Activated effector memory CD4-positive, alpha-beta T cell treated with anti-CD3 and anti-CD28 coated beads, Interleukin-2, amount 50 U/mL, for 16 hours (primary cell): ENCODE measurements around the gene ADAMTS13.

Experiments
- DNase-seq: peaks from one replicate; pipeline ENCODE4 v3.0.0-alpha.2; 2020

The ADAMTS13 gene

DNA sequence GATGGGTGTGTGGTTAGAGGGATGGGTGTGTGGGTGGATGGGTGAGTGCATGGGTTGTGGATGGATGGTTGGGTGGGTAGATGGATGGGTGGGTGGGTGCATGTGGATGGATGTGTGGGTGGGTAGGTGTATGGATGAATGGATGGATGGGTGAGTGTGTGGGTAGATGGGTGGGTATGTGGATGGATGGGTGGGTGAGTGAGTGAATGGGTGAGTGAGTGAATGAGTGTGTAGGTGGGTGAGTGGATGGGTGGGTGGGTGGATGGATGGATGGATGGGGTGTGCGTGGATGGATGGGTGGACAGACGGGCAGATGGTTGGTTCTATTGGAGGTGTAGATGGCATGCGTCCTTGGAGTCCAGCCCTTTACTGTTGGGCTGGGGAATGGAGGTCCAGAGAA lies 28.8 kb upstream of the ADAMTS13 start:
- no peak for DNase-seq

DNA sequence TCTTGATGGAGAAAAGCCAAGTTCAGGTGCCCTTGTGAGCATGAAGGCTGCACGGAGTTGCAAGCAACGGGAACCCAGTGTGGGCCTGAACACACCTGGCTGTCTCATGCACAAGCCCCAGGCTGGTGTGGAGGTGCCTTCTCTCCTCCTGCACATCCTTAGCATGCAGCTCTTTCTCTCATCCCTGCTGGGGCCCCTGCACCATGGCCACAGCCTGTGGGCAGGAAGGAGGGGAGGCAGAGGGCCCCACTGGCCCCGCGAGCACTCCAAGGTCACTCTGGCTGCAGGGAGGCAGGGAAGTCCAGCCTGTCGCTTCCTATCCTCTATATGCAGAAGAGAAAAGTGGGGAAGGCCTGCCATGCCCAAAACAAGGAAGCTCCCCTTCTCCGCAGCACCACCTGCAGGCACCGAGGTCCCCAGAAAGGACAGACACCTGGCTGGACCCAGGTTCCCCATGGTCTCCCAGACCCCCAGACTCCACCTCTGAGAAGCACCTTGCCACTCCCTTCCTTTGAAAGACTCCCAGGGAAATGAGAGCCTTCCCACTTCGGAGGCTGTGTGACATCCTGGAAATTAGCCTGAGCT lies 27.4 kb upstream of the ADAMTS13 start:
- no peak for DNase-seq

DNA sequence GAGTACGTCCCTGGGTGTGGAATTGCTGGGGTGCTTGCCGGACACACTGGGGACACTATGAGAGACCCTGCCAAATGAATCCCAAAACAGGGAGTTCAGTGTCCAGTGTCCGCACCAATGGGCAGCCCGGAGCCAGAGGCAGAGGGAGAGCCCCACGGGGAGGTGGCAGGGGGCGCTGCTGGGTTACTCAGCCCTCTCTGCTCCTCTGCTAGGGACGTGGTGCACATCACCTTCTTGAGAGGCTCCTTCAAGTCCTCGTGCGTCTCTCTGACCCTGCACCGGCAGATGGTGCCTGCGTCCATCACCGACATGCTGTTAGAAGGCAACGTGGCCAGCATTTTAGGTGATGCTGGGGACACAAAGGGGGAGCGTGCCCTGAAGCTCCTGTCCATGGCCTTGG lies 25.2 kb upstream of the ADAMTS13 start:
- DNase-seq: no peak

DNA sequence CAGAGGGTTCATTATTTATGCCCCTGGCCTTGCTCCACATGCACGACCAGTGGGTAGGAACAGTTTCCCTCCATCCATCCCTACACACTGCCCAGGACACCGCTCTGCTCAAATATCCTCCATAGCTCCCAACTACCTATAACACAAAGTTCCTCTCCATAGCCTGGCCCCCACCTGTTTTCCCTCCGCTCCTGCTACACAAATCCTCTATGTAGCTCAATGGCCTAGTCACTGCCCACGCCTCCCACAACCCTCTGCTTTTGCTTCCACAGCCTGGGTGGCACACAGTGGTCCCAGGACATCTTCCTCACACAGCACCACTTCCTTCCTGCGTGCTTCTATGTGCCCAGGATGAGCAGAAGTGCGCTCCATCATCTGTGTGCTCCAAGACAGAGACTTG lies 24.8 kb upstream of the ADAMTS13 start:
- no peak for DNase-seq

DNA sequence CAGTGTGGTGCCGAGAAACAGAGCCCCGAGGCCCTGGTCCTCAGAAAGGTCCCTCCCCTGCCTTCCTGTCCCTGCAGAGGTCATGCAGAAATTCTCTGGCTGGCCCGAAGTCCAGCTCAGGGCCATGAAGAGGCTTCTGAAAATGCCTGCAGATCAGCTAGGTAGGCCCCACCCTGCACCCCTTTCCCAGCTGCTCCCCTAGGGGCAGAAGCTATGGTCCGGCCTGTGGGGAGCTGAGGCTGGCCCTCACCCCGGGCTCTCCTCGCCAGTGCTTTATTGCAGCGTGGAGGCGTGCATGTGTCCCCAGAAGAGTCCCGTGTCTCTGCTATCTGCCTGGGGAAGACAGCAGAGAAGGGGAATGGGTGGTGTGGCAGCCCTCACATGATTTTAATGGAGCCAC lies 24.3 kb upstream of the ADAMTS13 start:
- no peak for DNase-seq

DNA sequence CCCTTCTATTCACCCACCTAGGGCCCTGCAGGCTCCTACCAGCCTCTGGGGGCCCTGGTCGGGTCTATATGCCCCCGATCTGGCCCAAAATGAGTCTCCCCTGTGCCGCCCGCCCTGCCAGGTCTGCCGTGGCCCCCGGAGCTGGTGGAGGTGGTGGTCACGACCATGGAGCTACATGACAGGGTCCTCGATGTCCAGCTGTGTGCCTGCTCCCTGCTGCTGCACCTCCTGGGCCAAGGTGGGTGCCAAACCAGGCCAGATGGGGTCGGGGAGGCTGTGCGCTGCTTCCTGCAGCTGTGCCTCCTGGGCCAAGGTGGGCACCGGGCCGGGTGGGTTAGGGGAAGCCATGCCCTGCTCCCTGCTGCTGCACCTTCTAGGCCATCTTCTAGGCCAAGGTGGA lies 21.9 kb upstream of the ADAMTS13 start:
- DNase-seq: no peak

DNA sequence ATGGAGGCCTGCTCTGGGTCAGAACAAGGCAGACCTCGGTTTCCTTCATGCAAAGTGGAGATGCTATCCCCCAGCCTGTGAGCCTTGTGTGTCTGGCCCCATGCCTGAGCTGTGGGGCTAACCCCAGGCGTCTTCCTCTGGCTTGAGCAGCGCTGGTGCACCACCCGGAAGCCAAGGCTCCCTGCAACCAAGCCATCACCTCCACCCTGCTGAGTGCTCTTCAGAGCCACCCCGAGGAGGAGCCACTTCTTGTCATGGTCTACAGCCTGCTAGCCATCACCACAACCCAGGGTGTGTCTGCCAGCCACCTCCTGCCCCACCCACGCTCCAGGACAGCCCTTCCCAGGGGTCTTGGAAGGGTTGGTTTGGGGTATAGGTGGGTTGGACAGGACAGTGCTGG lies 20.6 kb upstream of the ADAMTS13 start:
- no peak for DNase-seq

DNA sequence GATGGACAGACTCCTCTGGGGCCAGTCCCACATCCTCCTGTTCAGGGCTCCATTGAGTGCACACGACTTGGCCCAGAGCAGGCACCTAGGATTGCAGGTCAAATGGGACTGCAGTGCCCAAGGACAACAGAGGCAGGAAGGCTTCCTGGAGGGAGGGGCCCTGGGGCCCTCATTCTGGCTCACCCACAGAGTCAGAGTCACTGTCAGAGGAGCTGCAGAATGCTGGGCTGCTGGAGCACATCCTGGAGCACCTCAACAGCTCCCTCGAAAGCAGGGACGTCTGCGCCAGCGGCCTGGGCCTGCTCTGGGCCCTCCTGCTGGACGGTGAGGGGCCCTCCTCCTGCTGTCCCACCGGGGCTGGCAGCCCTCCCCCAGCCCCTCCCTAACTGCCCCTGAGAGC lies 19.5 kb upstream of the ADAMTS13 start:
- DNase-seq: no peak

DNA sequence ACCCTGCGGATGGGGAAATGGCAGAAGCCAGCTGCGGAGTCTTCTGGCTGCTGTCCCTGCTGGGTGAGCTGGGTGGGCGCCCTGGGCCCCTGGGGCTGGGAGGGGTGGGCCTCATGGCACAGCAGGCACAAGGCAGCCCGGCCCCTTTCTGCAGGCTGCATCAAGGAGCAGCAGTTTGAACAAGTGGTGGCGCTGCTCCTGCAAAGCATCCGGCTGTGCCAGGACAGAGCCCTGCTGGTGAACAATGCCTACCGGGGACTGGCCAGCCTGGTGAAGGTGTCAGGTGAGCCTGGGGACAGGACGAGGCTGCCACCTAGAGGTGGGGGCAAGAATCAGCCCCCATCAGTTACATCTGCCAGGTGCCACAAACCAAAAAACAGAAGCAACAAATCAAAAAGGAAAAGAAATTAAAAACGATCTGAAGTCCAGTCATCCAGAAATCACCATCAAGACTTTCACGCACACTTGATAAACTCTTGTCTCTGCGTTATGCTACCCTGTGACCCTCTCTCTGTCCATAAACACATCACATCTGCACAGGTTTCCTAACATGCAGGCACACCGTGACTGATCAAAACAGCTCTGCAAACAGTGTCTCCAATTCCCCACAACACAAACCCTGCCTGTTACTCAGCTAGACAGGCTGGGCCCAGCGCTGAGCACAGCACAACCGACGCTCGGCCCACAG lies 18.3 kb upstream of the ADAMTS13 start:
- peak; percentile 84 for DNase-seq

DNA sequence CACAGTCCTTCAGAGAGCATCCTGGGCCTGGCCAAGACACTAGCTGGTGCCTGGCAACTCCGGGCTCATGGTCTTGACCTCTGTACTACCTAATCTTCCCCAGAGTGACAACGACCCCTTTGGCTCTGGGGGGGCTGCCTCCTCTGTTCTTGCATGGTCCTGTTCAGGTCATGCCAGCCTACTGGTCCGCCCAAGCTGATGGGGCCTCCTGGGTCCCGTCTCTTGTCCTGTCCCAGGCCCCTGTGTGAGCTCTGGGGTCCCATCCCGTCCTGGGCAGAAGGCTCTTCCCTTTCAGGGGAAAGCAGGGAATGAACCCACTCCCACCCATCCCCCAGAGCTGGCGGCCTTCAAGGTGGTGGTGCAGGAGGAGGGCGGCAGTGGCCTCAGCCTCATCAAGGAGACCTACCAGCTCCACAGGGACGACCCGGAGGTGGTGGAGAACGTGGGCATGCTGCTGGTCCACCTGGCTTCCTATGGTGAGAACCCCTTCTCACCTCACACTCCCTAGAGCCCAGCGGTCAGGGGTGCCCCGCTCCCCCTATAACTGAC lies 17.6 kb upstream of the ADAMTS13 start:
- DNase-seq: no peak

DNA sequence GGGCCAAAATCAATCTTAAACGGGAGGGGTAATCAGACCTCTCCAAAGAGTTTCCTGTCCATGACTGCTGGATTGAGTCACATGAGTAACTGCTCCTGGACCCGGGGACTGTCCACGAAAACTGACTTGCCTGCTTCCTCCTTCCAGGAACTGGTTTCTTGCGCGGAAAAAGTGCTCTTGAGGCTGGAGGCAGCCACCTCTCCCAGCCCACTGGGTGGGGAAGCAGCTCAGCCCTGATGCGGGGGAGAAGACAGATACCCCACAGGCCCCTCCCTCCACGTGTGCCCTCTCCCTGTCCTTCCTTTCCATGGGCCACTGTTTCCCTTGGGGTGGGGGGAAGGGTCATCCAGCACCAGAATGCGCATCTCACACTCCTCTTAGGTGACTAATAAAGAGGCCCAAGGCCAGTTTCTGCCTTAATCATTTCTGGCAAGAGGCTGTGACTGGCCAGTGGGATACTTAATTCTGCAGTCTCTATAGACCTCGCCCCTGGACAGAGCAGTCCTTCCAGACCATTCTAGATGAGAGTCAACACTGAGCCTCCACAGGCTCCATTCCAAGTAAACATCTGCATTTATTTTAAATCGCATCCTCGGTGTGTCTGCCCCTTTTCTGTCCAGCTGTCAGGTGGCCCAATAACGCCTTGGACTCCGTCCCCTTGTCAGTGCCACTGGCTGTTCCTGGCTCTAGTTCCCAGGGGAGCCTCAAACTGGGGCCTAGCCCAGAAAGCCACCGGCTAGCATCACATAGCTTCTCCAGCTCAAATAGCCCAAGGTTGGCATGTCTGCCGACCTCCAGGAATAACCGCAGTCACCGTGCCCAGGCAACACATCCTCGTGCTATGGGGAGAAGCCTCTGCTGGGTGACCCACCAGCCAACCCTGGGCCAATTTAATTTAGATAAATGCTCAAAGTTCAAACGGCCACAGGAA lies 16.4 kb upstream of the ADAMTS13 start:
- DNase-seq: no peak

DNA sequence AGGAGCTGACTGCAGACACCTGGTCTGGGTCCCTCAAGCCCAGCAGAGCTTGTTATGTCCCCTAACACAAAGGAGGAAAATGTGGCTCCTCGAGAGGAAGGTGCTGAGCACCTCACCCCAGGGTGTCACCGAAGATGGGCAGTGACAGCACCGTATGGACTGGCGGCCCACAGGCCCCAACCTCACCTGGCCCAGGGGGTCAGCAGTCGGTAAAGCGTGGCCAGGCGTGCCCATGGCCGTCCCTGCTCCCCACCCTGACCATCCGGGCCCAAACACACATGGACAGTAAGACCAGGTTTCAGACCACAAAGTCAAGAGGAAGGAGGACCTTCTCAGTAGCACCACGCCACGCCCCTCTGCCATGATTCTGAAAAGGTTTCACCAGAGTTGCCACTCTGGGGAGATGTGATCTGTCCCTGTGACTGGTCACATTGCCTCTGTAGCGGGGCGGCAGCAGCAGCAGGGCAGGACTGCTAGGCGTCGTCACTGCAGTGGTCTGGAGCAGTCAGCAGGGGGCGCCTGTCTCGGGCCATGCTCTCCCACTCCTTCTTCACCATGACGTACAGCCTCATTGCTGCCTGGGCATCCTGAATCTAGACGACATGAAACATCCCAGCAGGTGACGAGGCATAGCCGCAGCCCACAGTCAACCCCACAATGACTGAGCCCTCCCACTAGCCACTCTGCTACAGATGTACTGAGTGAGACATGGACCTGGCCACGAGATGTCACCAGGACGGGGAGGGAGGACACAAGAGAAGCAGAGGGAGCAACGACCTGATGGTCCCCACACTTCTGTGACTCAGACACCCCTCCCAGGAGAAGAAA lies 15.5 kb upstream of the ADAMTS13 start:
- DNase-seq: peak; percentile 92

DNA sequence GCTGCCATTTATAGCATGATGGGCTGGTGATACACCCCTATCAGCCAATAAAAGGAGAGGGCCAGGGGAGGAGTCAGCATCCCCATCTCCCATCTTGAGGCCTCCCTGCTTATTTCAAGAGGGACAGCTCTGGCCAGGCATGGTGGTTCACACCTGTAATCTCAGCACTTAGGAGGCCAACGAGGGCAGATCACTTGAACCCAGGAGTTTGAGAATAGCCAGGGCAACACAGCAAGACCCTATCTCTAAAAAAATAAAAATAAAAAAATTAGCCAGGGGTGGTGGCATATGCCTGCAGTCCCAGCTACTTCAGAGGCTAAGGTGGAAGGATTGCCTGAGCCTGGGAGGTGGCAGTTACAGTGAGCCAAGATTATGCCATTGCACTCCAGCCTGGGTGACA lies 14.1 kb upstream of the ADAMTS13 start:
- no peak for DNase-seq

DNA sequence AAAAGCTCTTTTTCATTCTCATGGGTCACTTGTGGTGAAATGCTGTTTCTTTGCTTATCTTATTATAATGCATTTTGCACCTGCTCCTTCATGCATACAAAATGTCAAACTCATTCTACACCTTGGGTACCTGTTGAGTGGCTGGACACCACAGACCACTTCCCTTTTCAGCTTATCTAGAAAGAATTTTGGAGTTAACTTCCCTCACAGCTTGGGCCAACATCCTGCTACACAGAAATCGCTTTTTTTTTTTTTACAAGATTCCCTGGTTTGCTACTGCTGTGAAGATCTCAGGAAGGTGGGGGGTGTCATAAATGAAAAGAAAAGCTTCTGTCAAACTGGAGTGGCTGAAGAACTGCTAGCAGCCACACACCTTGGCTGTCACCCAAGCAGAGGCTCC lies 7.0 kb upstream of the ADAMTS13 start:
- DNase-seq: no peak

DNA sequence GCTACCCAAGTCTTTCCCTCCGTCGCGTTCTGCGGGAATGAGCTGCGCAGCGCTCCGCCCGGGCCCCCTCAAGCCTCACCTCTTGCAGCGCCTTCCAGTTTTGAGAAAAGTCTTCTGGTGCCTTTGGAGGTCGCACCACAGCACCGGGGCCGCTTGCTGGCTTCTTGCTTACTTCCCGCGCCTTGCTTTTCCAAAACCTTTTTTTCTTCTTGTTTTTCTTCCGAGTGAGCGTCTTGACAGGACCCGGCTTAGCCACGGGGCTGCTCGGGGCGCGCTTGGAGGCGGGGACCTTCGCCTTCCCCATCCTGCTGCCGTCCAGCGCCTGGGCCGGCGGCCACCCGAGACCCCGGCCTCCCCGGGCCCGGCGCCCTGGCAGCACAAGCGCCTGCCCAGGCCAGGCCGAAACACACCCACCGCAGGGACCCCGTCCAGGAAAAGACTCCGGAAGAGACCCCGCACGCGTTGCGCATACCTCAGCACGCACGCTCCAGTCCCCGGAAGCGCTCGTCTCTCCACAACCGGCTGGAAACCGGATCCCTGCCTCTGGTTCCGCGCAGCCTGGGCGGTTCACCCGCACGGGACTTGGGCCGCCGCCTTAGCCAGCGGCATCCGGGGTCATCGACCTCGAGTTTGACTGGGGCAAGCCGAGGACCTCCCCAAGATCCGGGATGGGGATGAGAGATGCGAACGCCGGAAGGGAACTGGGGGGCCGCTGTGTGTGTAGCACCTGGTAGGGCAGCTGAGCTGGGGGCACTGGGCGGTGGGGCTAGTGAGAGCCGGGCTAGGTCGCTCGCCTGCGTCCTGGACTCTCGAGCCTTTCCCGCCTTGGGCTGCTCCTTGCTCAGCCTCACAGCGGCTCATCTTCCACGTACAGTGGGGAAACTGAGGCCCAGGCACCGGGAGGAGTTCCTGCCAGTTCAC lies 4.4 kb upstream of the ADAMTS13 start, which contains the start of gene REXO4:
Gene REXO4, minus strand, starts transcription at position 470 of the 921 bp plus-strand sequence. Its CDS starts 166 bp downstream, at position 304.
- DNase-seq: peak; percentile 93

DNA sequence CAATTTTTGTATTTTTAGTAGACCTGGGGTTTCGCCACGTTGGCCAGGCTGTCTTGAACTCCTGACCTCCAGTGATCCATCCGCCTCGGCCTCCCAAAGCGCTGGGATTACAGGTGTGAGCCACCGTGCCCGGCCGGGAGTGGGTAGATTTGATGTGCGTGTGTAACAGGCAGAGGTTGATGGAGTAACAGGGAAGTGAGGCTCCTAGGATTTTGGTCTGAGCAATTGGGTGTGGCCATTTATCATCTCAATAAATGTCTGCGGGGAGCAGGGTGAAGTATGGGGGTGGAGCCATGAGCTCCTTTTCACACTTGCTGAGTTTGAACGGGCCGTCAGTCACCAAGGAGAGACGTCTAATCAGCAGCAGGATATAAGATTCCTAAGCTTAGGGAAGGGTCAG lies 3.2 kb upstream of the ADAMTS13 start:
- DNase-seq: no peak

DNA sequence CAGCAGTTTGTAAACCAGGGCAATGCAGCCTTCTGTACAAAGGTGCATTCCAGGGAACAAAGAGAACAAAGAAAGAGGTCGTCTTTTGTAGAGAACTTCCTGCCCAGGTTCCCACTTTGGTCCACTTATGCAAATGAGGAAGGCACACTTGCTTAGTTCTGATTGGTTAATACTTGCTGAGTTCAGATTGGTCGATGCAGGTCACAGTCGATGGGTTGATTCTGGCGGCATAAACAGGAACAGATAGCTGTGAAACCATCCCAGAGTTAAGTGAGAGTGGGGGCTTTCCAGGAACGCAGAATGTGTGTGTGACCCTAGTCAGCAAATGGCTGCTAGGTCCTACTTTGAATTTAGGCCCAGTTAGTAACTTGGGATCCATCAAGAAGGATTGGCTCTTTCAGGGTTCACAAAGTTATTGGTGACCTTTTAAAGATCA lies 1.8 kb upstream of the ADAMTS13 start:
- DNase-seq: no peak

DNA sequence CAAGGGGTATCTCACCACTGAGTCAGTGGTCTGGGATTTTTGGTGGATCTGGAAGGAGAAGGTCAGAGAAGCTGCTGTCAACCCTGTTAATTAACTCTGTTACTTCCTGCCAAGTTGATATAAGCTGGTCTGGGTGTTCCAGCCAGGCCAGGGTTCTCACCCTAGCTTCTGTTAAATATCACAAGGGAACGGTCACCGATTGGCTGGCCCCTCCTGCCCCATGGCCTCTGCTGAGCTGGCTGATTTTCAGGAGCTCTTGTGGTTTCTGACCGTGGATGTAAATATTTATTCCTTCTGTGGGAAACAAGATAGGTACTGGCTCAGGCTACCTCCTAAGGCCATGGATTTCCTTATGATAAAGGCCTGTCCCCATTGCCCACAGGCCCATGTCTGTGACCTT lies 1.0 kb downstream of the ADAMTS13 start:
- no peak for DNase-seq

DNA sequence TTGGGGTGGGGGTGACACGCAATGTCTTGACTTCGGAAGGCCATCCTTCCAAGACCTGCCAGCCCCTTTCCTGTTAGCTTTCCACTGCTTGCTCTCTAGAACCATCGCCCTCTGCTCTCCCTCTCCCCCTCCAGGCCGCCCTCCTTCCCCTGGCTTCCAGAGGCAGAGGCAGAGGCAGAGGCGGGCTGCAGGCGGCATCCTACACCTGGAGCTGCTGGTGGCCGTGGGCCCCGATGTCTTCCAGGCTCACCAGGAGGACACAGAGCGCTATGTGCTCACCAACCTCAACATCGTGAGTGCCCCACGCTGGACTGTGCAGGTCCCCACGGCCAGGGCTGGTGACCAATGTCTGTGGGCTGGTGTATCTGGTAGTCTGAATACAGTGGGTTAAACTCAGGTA lies 2.0 kb downstream of the ADAMTS13 start:
- DNase-seq: no peak

DNA sequence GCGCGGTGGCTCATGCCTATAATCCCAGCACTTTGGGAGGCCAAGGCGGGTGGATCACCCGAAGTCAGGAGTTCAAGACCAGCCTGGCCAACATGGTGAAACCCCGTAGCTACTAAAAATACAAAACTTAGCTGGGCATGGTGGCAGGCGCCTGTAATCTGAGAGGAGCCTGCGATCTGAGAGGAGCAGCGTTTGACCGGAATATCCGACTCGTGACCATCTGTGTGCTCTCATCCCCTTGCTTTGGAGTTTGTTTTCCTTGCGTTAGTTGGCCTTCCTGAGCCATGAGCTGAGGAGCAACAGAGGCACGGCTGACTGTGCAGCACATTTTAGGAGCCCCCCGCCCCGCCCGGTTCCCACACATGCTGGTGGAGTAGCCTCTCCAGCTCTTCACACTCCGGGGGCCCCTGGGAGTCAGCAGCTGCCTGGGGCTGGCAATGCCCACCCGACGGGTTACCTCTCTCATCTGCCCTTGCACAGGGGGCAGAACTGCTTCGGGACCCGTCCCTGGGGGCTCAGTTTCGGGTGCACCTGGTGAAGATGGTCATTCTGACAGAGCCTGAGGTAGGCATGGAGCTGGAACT lies 3.0 kb downstream of the ADAMTS13 start:
- no peak for DNase-seq

DNA sequence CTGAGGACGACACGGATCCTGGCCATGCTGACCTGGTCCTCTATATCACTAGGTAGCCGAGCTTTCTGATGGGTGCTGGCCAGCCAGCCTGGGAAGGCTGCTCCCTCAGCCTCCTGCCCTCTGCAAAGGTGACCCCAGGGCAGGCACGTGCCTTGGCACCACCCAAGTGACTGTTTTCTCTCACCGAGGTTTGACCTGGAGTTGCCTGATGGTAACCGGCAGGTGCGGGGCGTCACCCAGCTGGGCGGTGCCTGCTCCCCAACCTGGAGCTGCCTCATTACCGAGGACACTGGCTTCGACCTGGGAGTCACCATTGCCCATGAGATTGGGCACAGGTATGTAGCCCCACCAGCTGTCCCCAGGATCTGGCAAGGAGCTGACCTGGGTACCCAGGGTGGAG lies 3.8 kb downstream of the ADAMTS13 start:
- no peak for DNase-seq
